A673 (cell line): ENCODE results near the gene TTC3.

ENCODE experiments used
- CTCF ChIP-seq: fragments of 300-800, 200-600 bp; sonication (generic); conservative IDR thresholded peaks from 2 replicates; pipeline ENCODE4 v1.5.1; 2017; ENCODE audit warnings: low read depth, mild to moderate bottlenecking, antibody characterized with exemption, low read length, moderate library complexity, mixed read lengths
- EZH2 ChIP-seq: fragments of 200-600 bp; sonication (generic); IDR thresholded peaks from 2 replicates; pipeline ENCODE4 v1.6.1; 2017; ENCODE audit warnings: borderline replicate concordance, low read depth, mild to moderate bottlenecking, mixed read lengths, antibody characterized with exemption, low read length; ENCODE audit not compliant: poor library complexity, severe bottlenecking

DNA sequence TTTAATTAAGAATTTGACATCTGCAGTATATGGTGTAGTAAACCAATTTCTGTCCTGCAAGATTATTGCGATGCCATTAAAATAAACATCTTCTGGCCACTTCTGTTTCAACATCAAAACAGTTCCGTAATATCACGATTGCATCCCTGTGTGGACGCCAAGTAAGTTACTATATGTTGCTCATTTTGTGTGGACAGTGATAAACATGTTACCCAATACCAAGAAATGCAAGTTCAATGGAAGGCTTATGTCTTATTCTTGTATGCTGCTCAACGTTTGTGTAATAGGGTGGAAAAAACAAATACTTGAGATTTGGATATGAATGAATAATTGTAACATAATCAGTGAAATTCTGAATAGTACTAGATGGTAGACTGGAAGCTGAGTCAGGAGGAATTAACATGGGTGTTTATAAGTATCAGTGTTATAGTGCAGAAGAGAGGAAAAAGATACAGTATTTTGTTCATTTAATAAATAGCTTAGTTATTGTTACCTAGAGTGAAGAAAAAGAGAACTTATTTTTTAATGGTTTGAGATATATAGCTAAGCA is 15.2 kb downstream of the TTC3 start:
- no peak for TF ChIP-seq CTCF
- no peak for TF ChIP-seq EZH2
